Adrenal gland (tissue), 12 donors: ENCODE results near the gene RALGAPA2. TPM values are rescaled to one million over a fixed set of nuclear protein-coding genes. Genes with fewer than 3 reads are reported as not detected.

Source experiments
- DNase-seq, 7 donors: peaks; one replicate each; pipeline ENCODE4 v3.0.0-alpha.2; 2019 to 2020
- H3K27ac ChIP-seq, 5 donors: fragments of 200-600 bp; sonication (generic) in 4 of 5; 1 replicate in 3 of 5; 2 replicates in 2 of 5; pipeline versions ENCODE4 v1.5.1 to v1.8.0; 2016 to 2020; ENCODE audit warnings: mild to moderate bottlenecking in 1 of 5
- H3K27me3 ChIP-seq: fragments of 200-600 bp; 2 replicates; pipeline ENCODE4 v1.8.0; 2021
- H3K36me3 ChIP-seq, 2 donors: fragments of 200-600 bp; replicated peaks in 1 of 2; 1 replicate in 1 of 2; 2 replicates in 1 of 2; pipeline versions ENCODE4 v1.5.1 to v1.8.0; 2018 to 2022
- H3K4me1 ChIP-seq, 2 donors: fragments of 200-600 bp; replicated peaks in 1 of 2; 1 replicate in 1 of 2; 2 replicates in 1 of 2; pipeline versions ENCODE4 v1.5.1 to v1.8.0; 2018 to 2021
- H3K4me3 ChIP-seq, 4 donors: fragments of 200-600 bp; sonication (generic) in 3 of 4; one replicate each; pipeline ENCODE4 v1.5.1; 2016 to 2018
- H3K9me3 ChIP-seq, 3 donors: fragments of 200-600 bp; sonication (generic) in 1 of 3; replicated peaks in 1 of 3; 1 replicate in 2 of 3; 2 replicates in 1 of 3; pipeline versions ENCODE4 v1.5.1 to v1.8.0; 2016 to 2021
- POLR2A ChIP-seq, 2 donors: fragments of 450-650 bp; IDR thresholded peaks; one replicate each; pipeline ENCODE4 v1.6.1; 2017; ENCODE audit warnings: antibody characterized with exemption in 2 of 2, mild to moderate bottlenecking in 2 of 2, moderate library complexity in 1 of 2
- WGBS, 4 donors: extraction: QIAGEN DNeasy Blood & Tissue Kit in 2 of 4; methylation state at CpG; one replicate each; pipeline versions ENCODE4 v1.1.5 to v1.1.7; 2013 to 2017; 5-methylcytosine and 5-hydroxymethylcytosine counted together
- intact Hi-C, 2 donors: fragments of 100-400 bp; cut with DNase I; formaldehyde crosslinking; loops; one replicate each; pipeline versions ENCODE4 v1.14.1 to v1.15.0; 2022 to 2023
- polyA plus RNA-seq, 3 donors: library from polyadenylated mRNA; stranded (reverse); fragments of 200-250 nt in 2 of 3; fragments of 350-450 nt in 1 of 3; fragmentation: Illumina TruSeq in 1 of 3; extraction: RNeasy Lipid Tissue Mini Kit (QIAGEN cat#74804) in 1 of 3; gene quantifications; one replicate each; pipeline ENCODE4 v1.2.3, GENCODE V29; 2013 to 2014
- total RNA-seq, 9 donors: library from RNA; depleted of rRNA in 4 of 9; stranded (reverse); fragments of >200 nt in 4 of 9; fragments of 120-200 nt in 1 of 9; fragmentation: NEBNext Ultra II Directional in 1 of 9; extraction: Animal tissue kit (Norgen Biotek cat#: 25700) in 1 of 9; gene quantifications; one replicate each; pipeline versions ENCODE4 v1.1.0 to v1.2.4, GENCODE V29; 2013 to 2023
- TF ChIP-seq, protein P1 (sequence below), 6 experiments: fragments of 450-650 bp in 4 of 6; fragments of 200-600 bp in 2 of 6; sonication (generic) in 1 of 6; IDR thresholded peaks; 1 replicate in 5 of 6; 2 replicates in 1 of 6; pipeline versions ENCODE4 v1.5.1 to v1.8.0; 2016 to 2021; ENCODE audit warnings: antibody characterized with exemption in 6 of 6, mild to moderate bottlenecking in 2 of 6, moderate library complexity in 1 of 6
- donor health status: healthy with polysubstance abuse.
- donor health status: Bipolar disorder and iron deficiency.
- donor health status: DM: yes; HTN: yes; CAD: no.
- donor health status: DM: no; HTN: no; CAD: no.
- donor health status: DM: no; HTN: no; CAD: no.
- donor health status: DM: yes; HTN: yes; CAD: no.

Gene RALGAPA2
- total and polyA plus RNA-seq, 12 donors = 3.7 to 39.6 (median 20.7) TPM

DNA sequence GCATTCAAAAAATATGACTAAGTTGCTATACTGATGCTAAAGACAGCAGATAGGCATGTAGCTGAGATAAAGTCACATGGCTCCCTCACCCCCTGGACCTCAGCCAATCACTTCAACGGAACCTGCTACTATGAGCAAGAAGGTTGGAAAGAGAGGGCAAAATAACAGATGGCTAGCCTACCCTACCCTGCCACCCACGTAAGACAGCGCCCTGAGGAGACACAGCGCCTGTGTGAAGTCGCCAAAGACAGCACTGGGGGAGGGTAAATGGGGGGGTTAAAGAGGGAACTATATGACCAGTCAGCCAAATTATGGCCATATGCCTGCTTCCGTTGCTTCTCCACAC, 163.2 kb downstream of the RALGAPA2 start:
- 84 to 87% (median 87%) methylated on average over 6 of the region's 6 CpGs for WGBS, 4 donors
- peaks cover 0 to 6% of the 10 kb centered on the region in 2 donors for H3K36me3 ChIP-seq
- TF ChIP-seq, protein P1, sequence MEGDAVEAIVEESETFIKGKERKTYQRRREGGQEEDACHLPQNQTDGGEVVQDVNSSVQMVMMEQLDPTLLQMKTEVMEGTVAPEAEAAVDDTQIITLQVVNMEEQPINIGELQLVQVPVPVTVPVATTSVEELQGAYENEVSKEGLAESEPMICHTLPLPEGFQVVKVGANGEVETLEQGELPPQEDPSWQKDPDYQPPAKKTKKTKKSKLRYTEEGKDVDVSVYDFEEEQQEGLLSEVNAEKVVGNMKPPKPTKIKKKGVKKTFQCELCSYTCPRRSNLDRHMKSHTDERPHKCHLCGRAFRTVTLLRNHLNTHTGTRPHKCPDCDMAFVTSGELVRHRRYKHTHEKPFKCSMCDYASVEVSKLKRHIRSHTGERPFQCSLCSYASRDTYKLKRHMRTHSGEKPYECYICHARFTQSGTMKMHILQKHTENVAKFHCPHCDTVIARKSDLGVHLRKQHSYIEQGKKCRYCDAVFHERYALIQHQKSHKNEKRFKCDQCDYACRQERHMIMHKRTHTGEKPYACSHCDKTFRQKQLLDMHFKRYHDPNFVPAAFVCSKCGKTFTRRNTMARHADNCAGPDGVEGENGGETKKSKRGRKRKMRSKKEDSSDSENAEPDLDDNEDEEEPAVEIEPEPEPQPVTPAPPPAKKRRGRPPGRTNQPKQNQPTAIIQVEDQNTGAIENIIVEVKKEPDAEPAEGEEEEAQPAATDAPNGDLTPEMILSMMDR (IDR thresholded peaks at IDR 0.05) = no peak
- no peak for TF ChIP-seq POLR2A (IDR thresholded peaks at IDR 0.05)
- no peak overlapping the region for H3K27ac ChIP-seq
- H3K4me1 ChIP-seq = no peaks in the 10 kb centered on the region
- H3K4me3 ChIP-seq = no peak overlapping the region
- no peaks in the 10 kb centered on the region for H3K9me3 ChIP-seq
- DNase-seq = no peak
- intact Hi-C loops = no loop called here
- no peaks in the 10 kb centered on the region for H3K27me3 ChIP-seq

DNA sequence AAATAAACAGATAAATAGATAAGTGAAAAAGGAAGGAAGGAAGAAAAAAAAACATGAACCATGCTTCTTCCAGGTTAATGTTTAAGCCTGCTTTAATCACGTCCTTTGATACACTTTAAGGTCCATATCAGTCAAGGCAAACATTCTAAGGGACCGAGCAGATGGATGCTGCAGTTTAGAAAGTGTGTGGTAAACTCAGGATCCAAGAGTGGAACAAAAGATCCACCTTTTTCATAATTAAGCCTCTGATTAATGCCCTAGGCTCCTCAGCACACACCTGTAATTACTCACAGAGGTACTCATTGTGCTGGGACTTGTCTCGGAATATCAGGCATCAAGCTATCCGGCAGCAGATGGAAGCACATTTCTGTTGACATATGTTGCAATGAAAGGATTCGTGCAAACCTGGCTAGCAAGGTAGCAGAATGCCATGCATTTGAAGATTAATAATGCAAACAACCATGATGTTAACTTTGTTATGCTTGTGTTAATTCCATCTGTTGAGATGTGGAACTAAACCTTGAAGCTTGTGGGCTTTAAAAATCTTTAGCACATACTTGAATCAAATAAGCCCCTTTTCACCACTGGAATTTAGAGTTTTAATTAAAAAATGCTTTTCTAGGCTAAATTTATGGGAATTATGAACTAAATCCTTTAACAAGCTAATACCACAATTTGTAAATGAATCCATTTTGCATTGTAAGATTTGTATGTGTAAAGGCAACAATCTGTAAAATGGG, 163.7 kb downstream of the RALGAPA2 start:
- no peaks in the 10 kb centered on the region for H3K4me1 ChIP-seq
- H3K36me3 ChIP-seq = peaks cover 0 to 6% of the 10 kb centered on the region in 2 donors
- no peaks in the 10 kb centered on the region for H3K9me3 ChIP-seq
- TF ChIP-seq, protein P1 (IDR thresholded peaks at IDR 0.05) = no peak
- TF ChIP-seq POLR2A (IDR thresholded peaks at IDR 0.05) = no peak
- no peak for DNase-seq
- WGBS, 4 donors = 92 to 98% (median 93%) methylated on average over 5 of the region's 5 CpGs
- intact Hi-C loops = no loop called here
- no peaks in the 10 kb centered on the region for H3K27me3 ChIP-seq
- no peak overlapping the region for H3K4me3 ChIP-seq
- H3K27ac ChIP-seq = no peak overlapping the region

DNA sequence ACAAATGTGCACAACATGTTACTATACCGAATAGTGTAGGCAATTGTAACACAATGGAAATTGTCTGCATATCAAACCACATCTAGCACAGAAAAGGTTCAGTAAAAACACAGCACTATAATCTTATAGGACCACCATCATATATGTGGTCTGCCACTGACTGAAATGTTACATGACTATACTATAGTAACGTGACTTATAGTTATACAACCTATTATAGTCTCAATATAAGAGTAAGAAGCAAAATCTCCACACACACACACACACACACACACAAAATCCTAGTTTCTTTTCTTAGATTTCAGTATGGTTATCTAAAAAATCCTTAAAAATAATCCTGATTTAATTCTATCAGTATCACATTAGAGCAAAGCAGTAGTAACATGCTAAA, 164.6 kb downstream of the RALGAPA2 start:
- H3K27me3 ChIP-seq = no peaks in the 10 kb centered on the region
- H3K4me1 ChIP-seq = no peaks in the 10 kb centered on the region
- no peak for DNase-seq
- TF ChIP-seq POLR2A (IDR thresholded peaks at IDR 0.05) = no peak
- TF ChIP-seq, protein P1 (IDR thresholded peaks at IDR 0.05) = no peak
- intact Hi-C loops = no loop called here
- WGBS, 4 donors = 83 to 94% (median 86%) methylated on average over 2 of the region's 2 CpGs
- H3K27ac ChIP-seq = no peak overlapping the region
- H3K9me3 ChIP-seq = no peaks in the 10 kb centered on the region
- H3K4me3 ChIP-seq = no peak overlapping the region
- H3K36me3 ChIP-seq = peaks cover 0 to 6% of the 10 kb centered on the region in 2 donors

DNA sequence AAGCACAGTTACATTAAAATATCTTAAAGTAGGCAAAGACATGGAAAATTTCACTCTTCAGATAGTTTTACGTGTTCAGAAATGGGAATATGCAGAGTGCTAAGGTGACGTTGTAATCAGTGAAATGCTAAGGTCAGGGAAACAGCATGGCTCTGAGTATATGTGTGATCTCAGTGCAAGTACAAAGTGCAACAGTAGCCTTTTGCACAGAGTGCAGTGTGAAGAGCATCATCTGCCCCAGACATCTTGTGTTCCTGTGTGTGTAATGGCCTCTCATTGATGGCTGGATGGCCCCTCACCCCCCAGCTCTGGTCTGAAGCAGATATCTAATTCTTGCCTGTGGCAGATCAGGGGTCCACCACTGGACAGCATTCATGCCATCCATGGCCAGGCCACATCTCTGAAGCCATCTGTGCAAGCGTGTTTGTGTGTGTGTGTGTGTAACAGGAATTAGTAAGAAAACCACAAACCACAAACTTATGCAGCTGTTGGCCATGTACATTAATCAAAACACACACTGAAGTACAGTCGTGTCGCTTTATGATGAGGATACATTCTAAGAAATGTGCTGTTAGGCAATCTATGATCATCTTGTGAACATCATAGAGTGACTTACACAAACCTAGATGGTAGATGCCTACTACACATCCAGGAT, 165.1 kb downstream of the RALGAPA2 start:
- no peaks in the 10 kb centered on the region for H3K27me3 ChIP-seq
- DNase-seq = no peak
- intact Hi-C loops = no loop called here
- H3K27ac ChIP-seq = no peak overlapping the region
- WGBS, 4 donors = 78 to 94% (median 86%) methylated on average over 5 of the region's 5 CpGs
- H3K36me3 ChIP-seq = peaks cover 0 to 6% of the 10 kb centered on the region in 2 donors
- TF ChIP-seq, protein P1 (IDR thresholded peaks at IDR 0.05) = no peak
- no peak for TF ChIP-seq POLR2A (IDR thresholded peaks at IDR 0.05)
- no peaks in the 10 kb centered on the region for H3K9me3 ChIP-seq
- no peak overlapping the region for H3K4me3 ChIP-seq
- no peaks in the 10 kb centered on the region for H3K4me1 ChIP-seq
